ENCODE data around the gene IL17C.

GRCh38 chr16:88652762-88653063 is 14.3 kb downstream of the IL17C start:
- TF ChIP-seq CTCF (IDR thresholded peaks at IDR 0.05): no peak
- TF ChIP-seq POLR2A (IDR thresholded peaks at IDR 0.05): no peak

Measured in testis (tissue), 2 donors.